HUDEP-2 (cell line): ENCODE measurements around the gene SCAMP3.

Experiments used
- DNase-seq, 76 experiments: peaks; one replicate each; lab custom pipeline; 2025; ENCODE audit not compliant: unreplicated experiment in 76 of 76; lab: John Stamatoyannopoulos, UW

SCAMP3 gene

GRCh38 chr1:155286544-155286943 lies 24.4 kb upstream of the SCAMP3 start:
- DNase-seq: no peak

- no peak for DNase-seq
Measured at GRCh38 chr1:155285631-155286044, 23.5 kb upstream of the SCAMP3 start.

GRCh38 chr1:155285063-155285462 lies 22.9 kb upstream of the SCAMP3 start:
- no peak for DNase-seq

- no peak for DNase-seq
Measured at GRCh38 chr1:155284476-155284875, 22.3 kb upstream of the SCAMP3 start.

DNA sequence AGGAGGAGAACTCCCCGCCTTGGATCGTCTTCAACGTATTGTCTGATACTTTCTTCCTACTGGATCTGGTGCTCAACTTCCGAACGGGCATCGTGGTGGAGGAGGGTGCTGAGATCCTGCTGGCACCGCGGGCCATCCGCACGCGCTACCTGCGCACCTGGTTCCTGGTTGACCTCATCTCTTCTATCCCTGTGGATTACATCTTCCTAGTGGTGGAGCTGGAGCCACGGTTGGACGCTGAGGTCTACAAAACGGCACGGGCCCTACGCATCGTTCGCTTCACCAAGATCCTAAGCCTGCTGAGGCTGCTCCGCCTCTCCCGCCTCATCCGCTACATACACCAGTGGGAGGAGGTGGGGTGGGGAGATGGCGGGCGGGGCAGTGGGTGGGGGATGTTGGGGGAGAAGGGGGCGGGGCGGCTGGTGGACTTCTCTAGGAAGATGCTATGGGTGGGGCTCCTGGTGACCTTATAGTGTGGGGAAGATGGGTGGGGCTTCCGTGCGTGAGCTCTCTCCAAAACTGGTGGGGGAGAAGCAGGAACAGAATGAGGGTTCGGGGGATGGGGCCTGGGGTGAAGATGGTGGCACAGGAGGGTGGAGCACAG lies 20.4 kb upstream of the SCAMP3 start:
- DNase-seq: no peak

GRCh38 chr1:155279268-155279667 lies 17.1 kb upstream of the SCAMP3 start:
- no peak for DNase-seq

- DNase-seq: no peak
Measured at GRCh38 chr1:155278689-155279160, 16.6 kb upstream of the SCAMP3 start.

GRCh38 chr1:155277902-155278688 lies 15.9 kb upstream of the SCAMP3 start:
- DNase-seq: peak in 34 of 76 experiments; percentile 11 to 66 (median 39)

- DNase-seq: peak in 74 of 76 experiments; percentile 29 to 98 (median 95)
Measured at GRCh38 chr1:155277070-155277901, 15.1 kb upstream of the SCAMP3 start, which contains the start of gene HCN3. TSS of gene HCN3 (plus strand) at chr1:155277463. CDS start at chr1:155277591, 128 bp downstream.

DNA sequence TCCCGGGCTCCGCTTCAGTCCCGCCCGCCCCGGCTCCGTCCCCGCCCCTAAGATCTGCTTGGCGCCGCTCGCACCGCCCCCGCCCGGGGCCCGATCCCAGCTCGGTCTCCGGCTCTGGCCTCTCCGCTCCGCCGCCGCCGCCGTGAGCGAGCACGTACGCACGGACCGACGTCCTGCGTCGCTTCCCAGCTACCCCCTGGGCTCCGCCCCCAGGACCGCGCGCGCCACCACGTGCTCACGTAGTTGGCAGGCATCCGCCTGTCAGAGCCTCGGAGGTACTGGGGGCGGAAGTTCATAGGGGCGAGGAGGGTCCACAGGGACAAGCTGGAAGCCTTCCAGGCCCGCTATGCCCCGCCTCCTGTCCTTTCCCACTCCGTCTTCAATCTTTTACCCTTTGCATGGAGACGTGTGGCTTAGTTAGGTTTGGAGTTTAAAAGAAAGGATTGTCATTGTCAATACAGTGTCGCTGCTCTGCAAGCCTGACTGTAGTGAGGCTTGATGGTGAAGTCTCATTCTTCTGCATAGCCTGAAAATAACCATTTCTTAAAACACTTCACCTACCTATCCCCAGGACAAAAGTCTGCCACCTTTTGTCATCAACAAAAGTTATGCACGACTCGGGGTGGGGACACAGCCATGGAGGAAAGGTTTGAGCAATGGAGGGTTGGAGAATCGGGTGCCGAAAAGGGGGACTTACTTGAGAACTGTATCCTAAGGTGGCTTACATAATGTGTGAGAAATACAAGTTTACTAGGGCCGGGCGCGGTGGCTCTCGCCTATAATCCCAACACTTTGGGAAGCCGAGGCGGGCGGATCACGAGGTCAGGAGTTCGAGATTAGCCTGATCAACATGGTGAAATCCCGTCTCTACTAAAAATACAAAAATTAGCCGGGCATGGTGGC lies 11.4 kb upstream of the SCAMP3 start, which contains the start of gene CLK2:
CLK2 (minus strand) TSS at position 162 of the 903 bp plus-strand sequence. CDS start 2,527 bp downstream, outside the sequence.
- DNase-seq: peak in 75 of 76 experiments; percentile 47 to 96 (median 91)

- DNase-seq: peak in 11 of 76 experiments; percentile 44 to 62 (median 52)
Measured at GRCh38 chr1:155272466-155273342, 10.5 kb upstream of the SCAMP3 start.

- DNase-seq: no peak
Measured at GRCh38 chr1:155269381-155269780, 7.2 kb upstream of the SCAMP3 start.

DNA sequence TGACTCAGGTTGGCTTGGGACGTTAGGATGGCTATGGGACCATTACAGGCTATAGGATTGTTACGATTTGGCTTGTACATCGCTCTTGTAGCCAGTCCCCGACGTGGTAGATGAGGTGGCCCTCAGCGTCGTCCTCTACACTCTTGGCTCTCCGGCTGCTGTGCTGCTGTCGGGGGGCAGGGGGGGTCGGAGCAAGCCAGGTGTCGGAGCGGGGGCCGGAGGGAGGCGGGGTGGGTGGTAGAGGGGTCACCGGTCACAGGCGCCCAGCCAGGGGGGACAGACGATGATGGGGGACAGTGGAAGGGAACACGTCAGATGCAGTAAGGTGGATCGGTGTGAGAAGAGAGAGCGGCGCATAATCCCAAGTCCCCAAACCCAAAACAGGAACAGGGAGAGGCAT lies 6.5 kb upstream of the SCAMP3 start:
- no peak for DNase-seq

- DNase-seq: no peak
Measured at GRCh38 chr1:155267373-155267772, 5.2 kb upstream of the SCAMP3 start.

- DNase-seq: no peak
Measured at GRCh38 chr1:155266553-155266952, 4.4 kb upstream of the SCAMP3 start.

DNA sequence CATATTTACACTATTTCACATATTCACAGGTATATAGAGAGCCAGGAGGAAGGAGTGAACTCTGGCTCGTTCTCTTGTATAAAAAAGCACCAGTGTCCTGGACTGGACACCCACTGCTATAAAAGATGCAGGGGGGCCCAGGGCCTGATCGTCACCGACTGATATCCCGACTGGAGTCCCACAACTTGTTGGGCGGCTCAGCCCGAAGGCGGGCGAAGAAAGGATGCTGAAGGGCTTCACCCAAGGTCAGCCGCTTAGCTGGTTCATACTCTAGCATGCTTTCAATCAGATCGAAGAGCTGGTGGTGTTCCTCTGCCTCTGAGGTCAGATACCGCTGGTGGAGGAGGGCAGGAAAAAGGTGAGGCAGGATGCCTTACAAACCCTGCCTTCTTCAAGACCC lies 907 bp upstream of the SCAMP3 start:
- DNase-seq: no peak

- peak in 1 of 76 experiments; percentile 34 for DNase-seq
Measured at GRCh38 chr1:155261493-155261851, 688 bp downstream of the SCAMP3 start.

- DNase-seq: no peak
Measured at GRCh38 chr1:155260276-155260675, 1.9 kb downstream of the SCAMP3 start.
